Measurements from ENCODE around the gene ADSS1.
"Not testable (repeated sequence)": the region's sequence is repeated elsewhere in the genome, so short reads cannot be mapped to it uniquely, and the experiment has no call there.

ADSS1 gene

GRCh38 chr14:104717137-104717536 is 6.9 kb upstream of the ADSS1 start:
- Mint-ChIP-seq H3K4me3 (no peak overlapping the region), H3K27ac (peak overlapping the region; percentile 28), H3K27me3 (no peaks in the 10 kb centered on the region), H3K36me3 (peaks cover 24% of the 10 kb centered on the region), H3K4me1 (peaks cover 10% of the 10 kb centered on the region), H3K9me3 (no peaks in the 10 kb centered on the region)
- peak; percentile 50 for ATAC-seq

- Mint-ChIP-seq H3K4me1 (peaks cover 10% of the 10 kb centered on the region), H3K27me3 (no peaks in the 10 kb centered on the region), H3K27ac (peak overlapping the region; percentile 28), H3K9me3 (no peaks in the 10 kb centered on the region), H3K4me3 (no peak overlapping the region), H3K36me3 (peaks cover 24% of the 10 kb centered on the region)
- no peak for ATAC-seq
Measured at GRCh38 chr14:104717646-104718045, 6.4 kb upstream of the ADSS1 start.

DNA sequence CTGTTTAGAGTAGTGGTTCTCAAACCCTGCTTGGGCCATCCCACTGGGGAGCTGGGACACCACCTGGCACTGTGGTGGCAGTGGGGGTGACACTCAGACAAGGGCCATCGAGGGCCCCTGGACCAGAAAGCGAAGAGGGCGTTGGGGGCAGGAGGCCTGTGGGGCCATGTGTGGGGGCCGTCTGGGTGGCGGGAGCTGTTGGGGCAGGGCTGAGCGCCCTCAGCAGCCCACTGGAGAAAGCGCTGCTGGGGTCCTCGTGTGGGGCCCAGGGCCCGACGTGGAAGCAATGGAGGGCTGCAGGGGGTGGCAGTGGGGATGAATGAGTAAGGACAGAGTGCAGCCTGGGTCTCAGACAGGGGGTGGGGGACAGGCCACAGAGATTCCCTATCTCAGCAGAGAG is 5.9 kb upstream of the ADSS1 start:
- H3K4me1 Mint-ChIP-seq, result peaks cover 10% of the 10 kb centered on the region
- H3K27ac Mint-ChIP-seq, result peak overlapping the region; percentile 28
- H3K27me3 Mint-ChIP-seq, result no peaks in the 10 kb centered on the region
- ATAC-seq, result no peak
- no peaks in the 10 kb centered on the region for H3K9me3 Mint-ChIP-seq
- peaks cover 19% of the 10 kb centered on the region for H3K36me3 Mint-ChIP-seq
- no peak overlapping the region for H3K4me3 Mint-ChIP-seq

DNA sequence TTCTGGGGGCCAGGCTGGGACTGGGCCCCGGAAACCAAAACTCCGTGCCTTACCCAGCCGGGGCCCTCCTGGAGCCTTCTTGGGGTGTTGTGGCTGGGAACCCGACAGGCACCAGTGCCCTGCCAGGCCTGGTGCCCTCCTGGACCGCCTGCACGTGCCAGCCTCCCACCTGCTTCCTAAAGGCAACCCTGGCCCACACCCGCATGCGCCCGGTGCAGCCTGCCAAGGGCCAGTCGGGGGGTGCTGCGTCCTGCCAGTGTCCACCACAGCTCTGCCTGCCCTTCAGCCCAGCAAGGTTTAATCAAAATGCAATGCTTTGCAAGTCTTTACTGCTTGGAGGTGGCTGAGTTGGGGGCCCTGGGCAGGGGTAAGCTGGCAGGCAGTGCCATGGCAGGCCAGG is 5.2 kb upstream of the ADSS1 start:
- Mint-ChIP-seq H3K36me3 (peaks cover 18% of the 10 kb centered on the region), H3K27ac (no peak overlapping the region), H3K4me1 (peaks cover 10% of the 10 kb centered on the region), H3K4me3 (no peak overlapping the region), H3K9me3 (no peaks in the 10 kb centered on the region), H3K27me3 (no peaks in the 10 kb centered on the region)
- no peak for ATAC-seq

DNA sequence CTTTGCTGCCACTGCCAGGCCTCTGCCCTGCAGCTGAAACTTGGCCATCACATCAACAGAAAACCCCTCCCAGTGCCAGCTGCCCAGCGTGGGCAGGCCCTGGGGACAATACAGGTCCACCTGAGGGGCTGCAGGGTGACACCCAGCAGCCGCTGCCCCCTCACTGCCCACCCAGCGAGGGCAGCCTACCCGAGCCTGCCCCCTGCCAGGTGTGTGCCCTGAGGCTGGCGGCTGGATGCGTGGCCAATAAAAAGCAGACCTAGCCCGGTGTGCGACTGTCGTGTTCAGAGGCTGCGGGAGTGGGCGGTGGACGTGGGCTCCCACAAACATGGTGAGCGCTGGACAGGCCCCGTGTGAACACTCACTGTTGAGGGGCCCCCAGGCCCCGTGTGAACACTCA is 4.7 kb upstream of the ADSS1 start:
- Mint-ChIP-seq H3K27ac (no peak overlapping the region), H3K4me3 (no peak overlapping the region), H3K36me3 (peaks cover 18% of the 10 kb centered on the region), H3K9me3 (no peaks in the 10 kb centered on the region), H3K4me1 (peaks cover 10% of the 10 kb centered on the region), H3K27me3 (no peaks in the 10 kb centered on the region)
- no peak for ATAC-seq

- no peaks in the 10 kb centered on the region for H3K9me3 Mint-ChIP-seq
- ATAC-seq, result no peak
- peaks cover 17% of the 10 kb centered on the region for H3K4me1 Mint-ChIP-seq
- H3K27me3 Mint-ChIP-seq, result peaks cover 21% of the 10 kb centered on the region
- H3K27ac Mint-ChIP-seq, result no peak overlapping the region
- peaks cover 12% of the 10 kb centered on the region for H3K36me3 Mint-ChIP-seq
- H3K4me3 Mint-ChIP-seq, result no peak overlapping the region
Measured at GRCh38 chr14:104721505-104722431, 2.3 kb upstream of the ADSS1 start.

- H3K9me3 Mint-ChIP-seq, result no peaks in the 10 kb centered on the region
- H3K27ac Mint-ChIP-seq, result no peak overlapping the region
- no peak for ATAC-seq
- H3K27me3 Mint-ChIP-seq, result peaks cover 32% of the 10 kb centered on the region
- H3K4me1 Mint-ChIP-seq, result peaks cover 8% of the 10 kb centered on the region
- H3K4me3 Mint-ChIP-seq, result no peak overlapping the region
- peaks cover under 1% of the 10 kb centered on the region for H3K36me3 Mint-ChIP-seq
Measured at GRCh38 chr14:104722938-104723650, 935 bp upstream of the ADSS1 start.

DNA sequence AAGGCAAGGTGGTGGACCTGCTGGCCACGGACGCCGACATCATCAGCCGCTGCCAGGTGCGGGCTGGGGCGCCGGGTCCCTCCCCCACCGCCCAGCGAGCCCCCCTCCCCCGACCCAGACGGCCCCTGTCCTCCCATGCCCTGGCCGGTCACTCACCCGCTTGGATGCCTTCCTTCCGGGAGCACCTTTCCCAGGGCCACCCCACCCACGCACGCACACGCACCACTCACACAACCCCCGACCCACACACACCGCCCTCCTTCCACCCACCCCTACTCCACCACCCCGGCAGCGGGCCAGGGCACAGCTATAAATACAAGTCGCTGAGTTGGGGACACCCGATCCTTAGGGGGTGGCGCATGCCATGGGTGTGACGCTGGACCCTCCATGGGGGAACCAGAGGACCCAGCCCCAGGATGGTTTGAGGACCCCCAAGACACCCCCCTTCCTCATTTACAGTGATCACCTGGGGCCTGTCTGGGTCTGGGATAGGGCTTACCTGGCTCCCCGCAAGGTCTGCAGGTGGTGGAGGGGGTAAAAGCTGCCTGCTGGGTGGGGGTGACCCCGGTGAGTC is 465 bp downstream of the ADSS1 start:
- ATAC-seq, result peak; percentile 29
- H3K9me3 Mint-ChIP-seq, result no peaks in the 10 kb centered on the region
- H3K27ac Mint-ChIP-seq, result no peak overlapping the region
- no peaks in the 10 kb centered on the region for H3K36me3 Mint-ChIP-seq
- peak overlapping the region; percentile 50 for H3K4me3 Mint-ChIP-seq
- peaks cover 32% of the 10 kb centered on the region for H3K27me3 Mint-ChIP-seq
- peaks cover 7% of the 10 kb centered on the region for H3K4me1 Mint-ChIP-seq

DNA sequence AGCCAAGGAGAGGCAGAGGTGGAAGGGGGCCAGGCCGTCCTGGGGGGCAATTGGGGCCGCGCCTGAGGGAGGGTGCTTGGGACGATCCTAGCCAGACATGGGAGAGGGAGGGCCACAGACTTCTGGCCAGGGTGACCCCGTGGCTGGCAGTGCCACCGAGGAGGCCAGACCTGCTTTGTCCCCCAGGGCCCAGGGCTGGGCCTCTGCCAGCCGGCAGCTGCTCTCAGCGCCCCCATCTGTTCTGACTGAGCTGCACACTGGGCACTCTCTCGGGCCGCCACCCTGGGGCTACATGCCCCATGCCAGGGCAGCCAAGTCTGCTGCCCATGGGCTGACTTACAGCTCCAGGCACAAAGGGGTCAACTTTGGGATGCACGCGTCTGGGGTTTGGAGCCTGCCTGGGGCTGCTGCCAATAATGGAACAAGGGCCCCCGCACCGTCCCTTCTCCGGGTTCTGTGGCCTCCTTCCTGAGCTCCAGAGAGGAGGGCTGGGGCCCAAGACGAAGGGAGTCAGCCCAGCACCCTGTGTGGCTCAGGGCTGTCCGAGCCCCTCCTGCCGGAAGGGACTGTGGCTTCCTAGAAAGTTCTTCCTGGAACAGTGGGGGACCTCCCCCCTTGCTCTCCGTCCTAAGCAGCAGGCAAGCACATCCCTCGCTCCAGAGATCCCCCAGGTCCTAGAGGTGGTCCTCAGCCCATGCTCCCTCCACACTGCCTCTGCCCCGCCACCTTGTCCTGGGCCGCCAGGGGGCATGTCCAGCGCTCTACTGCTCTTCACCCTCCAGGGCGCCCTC is 1.1 kb downstream of the ADSS1 start:
- H3K4me3 Mint-ChIP-seq, result peak overlapping the region; percentile 50
- H3K36me3 Mint-ChIP-seq, result no peaks in the 10 kb centered on the region
- peaks cover 32% of the 10 kb centered on the region for H3K27me3 Mint-ChIP-seq
- peak; percentile 2 for ATAC-seq
- peaks cover 7% of the 10 kb centered on the region for H3K4me1 Mint-ChIP-seq
- no peak overlapping the region for H3K27ac Mint-ChIP-seq
- H3K9me3 Mint-ChIP-seq, result no peaks in the 10 kb centered on the region

DNA sequence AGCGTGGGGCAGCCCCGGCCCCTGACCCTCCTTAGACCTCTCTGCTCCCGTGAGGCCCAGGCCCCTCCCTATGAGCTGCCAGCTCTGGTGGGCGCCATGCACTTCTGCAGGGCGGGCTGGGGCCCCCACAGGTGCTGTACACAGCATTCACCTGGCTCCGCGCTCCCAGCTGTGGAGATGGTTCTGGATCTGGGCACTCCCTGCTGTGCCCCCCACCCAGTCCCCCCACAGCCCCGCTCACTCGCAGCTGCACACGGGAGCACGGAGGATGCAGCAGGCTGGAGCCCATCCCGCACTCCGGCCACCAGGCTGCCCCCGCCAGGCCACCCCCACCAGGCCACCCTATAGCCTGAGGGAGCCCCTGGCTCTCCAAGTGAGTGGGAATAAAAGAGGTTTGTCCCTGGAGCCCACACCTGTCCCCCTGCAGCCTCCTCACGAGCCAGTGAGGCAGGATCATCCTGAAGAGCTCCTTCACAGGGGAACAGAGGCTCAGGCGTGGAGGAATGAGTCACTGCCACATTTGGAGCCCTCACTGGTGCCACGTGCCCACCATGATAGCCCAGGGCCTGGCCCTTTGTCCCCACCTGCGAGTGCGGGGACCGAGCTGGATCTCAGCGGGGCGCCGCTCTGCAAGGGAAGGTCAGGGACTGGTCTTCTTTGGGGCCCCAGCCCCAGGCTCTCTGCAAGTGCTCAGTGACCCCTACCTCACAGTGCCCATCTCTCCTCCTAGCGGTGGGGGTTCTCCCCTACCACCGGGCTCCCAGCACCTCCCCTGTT is 1.9 kb downstream of the ADSS1 start:
- peak; percentile 10 for ATAC-seq
- Mint-ChIP-seq H3K4me3 (no peak overlapping the region), H3K27me3 (peaks cover 32% of the 10 kb centered on the region), H3K9me3 (no peaks in the 10 kb centered on the region), H3K4me1 (peaks cover 7% of the 10 kb centered on the region), H3K36me3 (no peaks in the 10 kb centered on the region), H3K27ac (no peak overlapping the region)

DNA sequence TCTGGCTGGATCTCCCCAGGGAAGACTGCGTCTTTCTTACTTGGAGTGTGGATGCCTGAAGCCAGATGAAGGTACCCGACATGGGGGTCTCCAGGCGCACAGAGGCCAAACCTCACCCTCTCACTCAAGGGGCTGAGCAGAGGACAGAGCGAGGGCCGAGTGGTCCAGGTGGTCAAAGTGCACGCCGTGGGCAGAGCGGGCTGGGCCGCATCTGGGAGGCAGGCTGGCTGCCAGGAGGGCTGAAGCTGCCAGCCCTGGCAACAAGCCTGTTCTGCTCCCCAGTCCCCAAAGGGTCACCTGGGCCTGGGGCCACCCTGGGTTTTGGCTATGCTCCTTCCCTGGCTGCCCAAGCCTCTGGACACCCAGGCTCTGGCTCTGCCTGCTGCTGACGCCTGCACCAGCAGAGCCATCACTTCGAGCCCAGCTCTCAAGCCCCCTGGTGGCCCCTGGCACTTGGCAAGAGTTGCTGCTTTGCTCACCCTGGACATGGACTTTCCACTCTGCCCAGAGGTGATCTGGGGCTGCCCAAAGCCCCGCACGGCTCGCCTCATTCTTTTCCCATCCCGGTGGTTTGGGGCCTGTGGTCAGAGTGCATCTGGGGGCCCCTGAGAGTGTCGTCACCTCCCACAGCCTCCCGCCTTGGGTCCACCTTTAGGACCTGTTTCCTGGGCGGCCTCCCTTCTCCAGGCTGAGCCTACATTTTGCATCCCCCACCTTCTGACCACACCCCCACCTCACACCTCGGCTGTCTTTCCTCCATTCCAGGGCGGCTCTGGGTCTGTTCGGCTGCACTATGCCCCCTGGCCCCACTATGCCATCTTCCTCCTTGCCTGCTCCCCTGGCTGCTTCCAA is 2.8 kb downstream of the ADSS1 start:
- Mint-ChIP-seq H3K4me3 (no peak overlapping the region), H3K36me3 (no peaks in the 10 kb centered on the region), H3K27me3 (peaks cover 32% of the 10 kb centered on the region), H3K27ac (no peak overlapping the region), H3K4me1 (peaks cover 7% of the 10 kb centered on the region), H3K9me3 (no peaks in the 10 kb centered on the region)
- no peak for ATAC-seq

- ATAC-seq, result no peak
- Mint-ChIP-seq H3K36me3 (no peaks in the 10 kb centered on the region), H3K4me3 (no peak overlapping the region)
Measured at GRCh38 chr14:104728631-104729030, 4.6 kb downstream of the ADSS1 start.

GRCh38 chr14:104729176-104729834 is 5.3 kb downstream of the ADSS1 start:
- not testable (repeated sequence) for H3K9me3 Mint-ChIP-seq, H3K36me3 Mint-ChIP-seq, H3K27ac Mint-ChIP-seq, H3K4me1 Mint-ChIP-seq, ATAC-seq, H3K4me3 Mint-ChIP-seq
- peaks cover 47% of the 10 kb centered on the region for H3K27me3 Mint-ChIP-seq

More at GRCh38 chr14:104728631-104729030, 4.6 kb downstream of the ADSS1 start:
- Mint-ChIP-seq H3K27me3 (peaks cover 41% of the 10 kb centered on the region), H3K9me3 (no peaks in the 10 kb centered on the region), H3K27ac (no peak overlapping the region), H3K4me1 (peaks cover 7% of the 10 kb centered on the region)
